COLO829 (cell line): ENCODE measurements around the gene IL25.
"Not testable (repeated sequence)": the region's sequence is repeated elsewhere in the genome, so short reads cannot be mapped to it uniquely, and the experiment has no call there.

Source experiments
- DNase-seq: peaks from one replicate; pipeline ENCODE4 v3.0.0; 2012; ENCODE audit warnings: low spot score

The IL25 gene

GRCh38 chr14:23409966-23410635 lies 37.5 kb downstream of the IL25 start:
- no peak for DNase-seq

GRCh38 chr14:23411563-23412525 lies 39.2 kb downstream of the IL25 start:
- no peak for DNase-seq

GRCh38 chr14:23413681-23414080 lies 41.1 kb downstream of the IL25 start:
- no peak for DNase-seq

- no peak for DNase-seq
These were observed 41.6 kb downstream of the IL25 start for GRCh38 chr14:23414254-23414653.

GRCh38 chr14:23414906-23415820 lies 42.6 kb downstream of the IL25 start:
- DNase-seq: no peak

GRCh38 chr14:23415821-23416778 lies 43.5 kb downstream of the IL25 start:
- no peak for DNase-seq

- no peak for DNase-seq
These were observed 44.2 kb downstream of the IL25 start for GRCh38 chr14:23416801-23417200.

- not testable (repeated sequence) for DNase-seq
These were observed 44.7 kb downstream of the IL25 start for GRCh38 chr14:23417269-23417668.

GRCh38 chr14:23418021-23418420 lies 45.4 kb downstream of the IL25 start:
- DNase-seq: no peak

- DNase-seq: not testable (repeated sequence)
These were observed 47.0 kb downstream of the IL25 start for GRCh38 chr14:23419646-23420045.

- no peak for DNase-seq
These were observed 49.0 kb downstream of the IL25 start for GRCh38 chr14:23421594-23421993.

- no peak for DNase-seq
These were observed 51.0 kb downstream of the IL25 start for GRCh38 chr14:23423657-23424056.

- DNase-seq: no peak
These were observed 52.6 kb downstream of the IL25 start for GRCh38 chr14:23425169-23425568.

- not testable (repeated sequence) for DNase-seq
These were observed 53.2 kb downstream of the IL25 start for GRCh38 chr14:23425798-23426197.
